ENCODE data around the gene PSMA6. TPM values are rescaled to one million over a fixed set of nuclear protein-coding genes. Genes with fewer than 3 reads are reported as not detected.

The PSMA6 gene
- total and polyA plus RNA-seq, 2 of the 13 experiments (the other 11 are each of a cell fraction or from before 2014, with no cell fraction given): 525 to 1,109 TPM

- TF ChIP-seq RFXAP (CRISPR knock-in tag; IDR thresholded peaks at IDR 0.05; ENCODE audit: borderline replicate concordance) (peak; percentile 54; the same call in 1 of the 2 replicates), ZNF569 (CRISPR knock-in tag; IDR thresholded peaks at IDR 0.05; ENCODE audit: borderline replicate concordance) (no peak), EP300 (IDR thresholded peaks at IDR 0.05; ENCODE audit: low read depth in 2 of 2, low read length in 2 of 2) (peak; percentile 72 to 77; a peak in 3 of 4 replicates), EP300 (CRISPR knock-in tag; IDR thresholded peaks at IDR 0.05; ENCODE audit: borderline replicate concordance) (peak; percentile 46), ZNF337 (CRISPR knock-in tag; IDR thresholded peaks at IDR 0.05; ENCODE audit: borderline replicate concordance, low read depth) (peak; percentile 98), ZBTB20 (CRISPR knock-in tag; IDR thresholded peaks at IDR 0.05; ENCODE audit: borderline replicate concordance, low read depth) (peak; percentile 90), PHF20 (CRISPR knock-in tag; IDR thresholded peaks at IDR 0.05) (peak; percentile 99), JUND (CRISPR knock-in tag; IDR thresholded peaks at IDR 0.05) (peak; percentile 80), ZNF614 (CRISPR knock-in tag; IDR thresholded peaks at IDR 0.05; ENCODE audit: borderline replicate concordance) (peak; percentile 99), ASH2L (IDR thresholded peaks at IDR 0.05; ENCODE audit: insufficient read length, low read depth, low read length) (peak; percentile 100), GABPB1 (CRISPR knock-in tag; IDR thresholded peaks at IDR 0.05) (peak; percentile 100), ARNTL (CRISPR knock-in tag; IDR thresholded peaks at IDR 0.05) (peak; percentile 81), SNRNP70 (IDR thresholded peaks at IDR 0.05; ENCODE audit: low read depth, low read length) (no peak), ZNF207 (IDR thresholded peaks at IDR 0.05; ENCODE audit: borderline replicate concordance) (no peak), CSRNP2 (CRISPR knock-in tag; conservative IDR thresholded peaks at IDR 0.05; ENCODE audit: low read depth) (no peak)
- TF ChIP-seq, protein P1, sequence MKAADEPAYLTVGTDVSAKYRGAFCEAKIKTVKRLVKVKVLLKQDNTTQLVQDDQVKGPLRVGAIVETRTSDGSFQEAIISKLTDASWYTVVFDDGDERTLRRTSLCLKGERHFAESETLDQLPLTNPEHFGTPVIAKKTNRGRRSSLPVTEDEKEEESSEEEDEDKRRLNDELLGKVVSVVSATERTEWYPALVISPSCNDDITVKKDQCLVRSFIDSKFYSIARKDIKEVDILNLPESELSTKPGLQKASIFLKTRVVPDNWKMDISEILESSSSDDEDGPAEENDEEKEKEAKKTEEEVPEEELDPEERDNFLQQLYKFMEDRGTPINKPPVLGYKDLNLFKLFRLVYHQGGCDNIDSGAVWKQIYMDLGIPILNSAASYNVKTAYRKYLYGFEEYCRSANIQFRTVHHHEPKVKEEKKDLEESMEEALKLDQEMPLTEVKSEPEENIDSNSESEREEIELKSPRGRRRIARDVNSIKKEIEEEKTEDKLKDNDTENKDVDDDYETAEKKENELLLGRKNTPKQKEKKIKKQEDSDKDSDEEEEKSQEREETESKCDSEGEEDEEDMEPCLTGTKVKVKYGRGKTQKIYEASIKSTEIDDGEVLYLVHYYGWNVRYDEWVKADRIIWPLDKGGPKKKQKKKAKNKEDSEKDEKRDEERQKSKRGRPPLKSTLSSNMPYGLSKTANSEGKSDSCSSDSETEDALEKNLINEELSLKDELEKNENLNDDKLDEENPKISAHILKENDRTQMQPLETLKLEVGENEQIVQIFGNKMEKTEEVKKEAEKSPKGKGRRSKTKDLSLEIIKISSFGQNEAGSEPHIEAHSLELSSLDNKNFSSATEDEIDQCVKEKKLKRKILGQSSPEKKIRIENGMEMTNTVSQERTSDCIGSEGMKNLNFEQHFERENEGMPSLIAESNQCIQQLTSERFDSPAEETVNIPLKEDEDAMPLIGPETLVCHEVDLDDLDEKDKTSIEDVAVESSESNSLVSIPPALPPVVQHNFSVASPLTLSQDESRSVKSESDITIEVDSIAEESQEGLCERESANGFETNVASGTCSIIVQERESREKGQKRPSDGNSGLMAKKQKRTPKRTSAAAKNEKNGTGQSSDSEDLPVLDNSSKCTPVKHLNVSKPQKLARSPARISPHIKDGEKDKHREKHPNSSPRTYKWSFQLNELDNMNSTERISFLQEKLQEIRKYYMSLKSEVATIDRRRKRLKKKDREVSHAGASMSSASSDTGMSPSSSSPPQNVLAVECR (CRISPR knock-in tag; IDR thresholded peaks at IDR 0.05; ENCODE audit: borderline replicate concordance): peak; percentile 99
- TF ChIP-seq, protein P2, sequence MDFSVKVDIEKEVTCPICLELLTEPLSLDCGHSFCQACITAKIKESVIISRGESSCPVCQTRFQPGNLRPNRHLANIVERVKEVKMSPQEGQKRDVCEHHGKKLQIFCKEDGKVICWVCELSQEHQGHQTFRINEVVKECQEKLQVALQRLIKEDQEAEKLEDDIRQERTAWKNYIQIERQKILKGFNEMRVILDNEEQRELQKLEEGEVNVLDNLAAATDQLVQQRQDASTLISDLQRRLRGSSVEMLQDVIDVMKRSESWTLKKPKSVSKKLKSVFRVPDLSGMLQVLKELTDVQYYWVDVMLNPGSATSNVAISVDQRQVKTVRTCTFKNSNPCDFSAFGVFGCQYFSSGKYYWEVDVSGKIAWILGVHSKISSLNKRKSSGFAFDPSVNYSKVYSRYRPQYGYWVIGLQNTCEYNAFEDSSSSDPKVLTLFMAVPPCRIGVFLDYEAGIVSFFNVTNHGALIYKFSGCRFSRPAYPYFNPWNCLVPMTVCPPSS (IDR thresholded peaks at IDR 0.05): no peak
- TF ChIP-seq, protein P3, sequence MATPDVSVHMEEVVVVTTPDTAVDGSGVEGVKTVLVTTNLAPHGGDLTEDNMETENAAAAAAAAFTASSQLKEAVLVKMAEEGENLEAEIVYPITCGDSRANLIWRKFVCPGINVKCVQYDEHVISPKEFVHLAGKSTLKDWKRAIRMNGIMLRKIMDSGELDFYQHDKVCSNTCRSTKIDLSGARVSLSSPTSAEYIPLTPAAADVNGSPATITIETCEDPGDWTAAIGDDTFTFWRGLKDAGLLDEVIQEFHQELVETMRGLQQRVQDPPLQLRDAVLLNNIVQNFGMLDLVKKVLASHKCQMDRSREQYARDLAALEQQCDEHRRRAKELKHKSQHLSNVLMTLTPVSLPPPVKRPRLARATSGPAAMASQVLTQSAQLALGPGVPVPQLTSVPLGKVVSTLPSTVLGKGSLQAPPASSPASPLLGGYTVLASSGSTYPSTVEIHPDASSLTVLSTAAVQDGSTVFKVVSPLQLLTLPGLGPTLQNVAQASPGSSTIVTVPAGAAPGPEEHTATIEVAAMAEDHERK (CRISPR knock-in tag; IDR thresholded peaks at IDR 0.05; ENCODE audit: low read depth): peak; percentile 51; the same call in 1 of the 2 replicates
- TF ChIP-seq, protein P4, sequence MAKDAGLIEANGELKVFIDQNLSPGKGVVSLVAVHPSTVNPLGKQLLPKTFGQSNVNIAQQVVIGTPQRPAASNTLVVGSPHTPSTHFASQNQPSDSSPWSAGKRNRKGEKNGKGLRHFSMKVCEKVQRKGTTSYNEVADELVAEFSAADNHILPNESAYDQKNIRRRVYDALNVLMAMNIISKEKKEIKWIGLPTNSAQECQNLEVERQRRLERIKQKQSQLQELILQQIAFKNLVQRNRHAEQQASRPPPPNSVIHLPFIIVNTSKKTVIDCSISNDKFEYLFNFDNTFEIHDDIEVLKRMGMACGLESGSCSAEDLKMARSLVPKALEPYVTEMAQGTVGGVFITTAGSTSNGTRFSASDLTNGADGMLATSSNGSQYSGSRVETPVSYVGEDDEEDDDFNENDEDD (CRISPR knock-in tag; IDR thresholded peaks at IDR 0.05; ENCODE audit: borderline replicate concordance): peak; percentile 94
Measured at GRCh38 chr14:35292051-35292769, at the start of gene PSMA6 (continued).
